Measurements from ENCODE around the gene PPP2R1A. TPM values are rescaled to one million over a fixed set of nuclear protein-coding genes. Genes with fewer than 3 reads are reported as not detected.
"Not testable (repeated sequence)": the region's sequence is repeated elsewhere in the genome, so short reads cannot be mapped to it uniquely, and the experiment has no call there.

PPP2R1A gene
- total RNA-seq, 1 donor = 195 TPM

DNA sequence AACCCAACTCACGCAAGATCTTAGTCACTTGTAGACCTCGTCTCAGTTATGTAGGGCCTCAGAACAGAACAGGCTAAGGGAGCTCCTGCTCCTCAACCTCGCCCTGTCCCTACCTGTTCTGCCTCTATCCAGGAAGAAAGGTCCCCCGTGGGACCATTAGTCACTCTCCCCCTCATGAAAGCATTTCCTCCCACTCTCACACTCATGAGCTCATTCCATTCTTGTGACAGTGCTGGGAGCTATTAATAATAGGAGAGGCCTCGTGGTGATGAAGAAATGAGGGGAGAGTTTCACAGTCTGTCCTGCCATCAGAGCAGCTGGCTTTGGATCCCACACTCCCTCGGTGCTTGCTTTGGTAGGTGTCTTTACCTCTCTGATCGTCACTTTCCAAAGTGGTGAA is 10.2 kb downstream of the PPP2R1A start:
- DNase-seq (ENCODE audit: low read depth in 2 of 3, low spot score in 2 of 3) = no peak

DNA sequence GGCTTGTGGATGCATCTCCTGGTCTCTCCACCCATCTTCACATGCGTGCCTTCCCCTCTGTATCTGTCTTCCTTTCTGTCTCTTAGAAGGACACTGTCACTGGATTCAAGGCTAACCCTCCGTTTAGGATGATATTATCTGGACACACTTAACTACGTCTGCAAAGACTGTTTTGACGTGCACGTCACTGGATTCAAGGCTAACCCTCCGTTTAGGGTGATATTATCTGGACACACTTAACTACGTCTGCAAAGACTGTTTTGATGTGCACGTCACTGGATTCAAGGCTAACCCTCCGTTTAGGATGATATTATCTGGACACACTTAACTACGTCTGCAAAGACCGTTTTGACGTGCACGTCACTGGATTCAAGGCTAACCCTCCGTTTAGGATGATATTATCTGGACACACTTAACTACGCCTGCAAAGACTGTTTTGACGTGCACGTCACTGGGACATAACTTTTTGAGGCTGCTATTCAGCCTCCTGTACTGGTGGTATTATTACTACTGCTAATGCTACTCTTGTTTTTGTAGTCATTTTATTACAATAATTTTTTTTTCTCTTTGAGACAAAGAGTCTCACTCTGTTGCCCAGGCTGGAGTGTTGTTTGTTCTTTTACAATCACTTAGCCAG is 11.0 kb downstream of the PPP2R1A start:
- DNase-seq (ENCODE audit: low read depth in 2 of 3, low spot score in 2 of 3) = not testable (repeated sequence)

DNA sequence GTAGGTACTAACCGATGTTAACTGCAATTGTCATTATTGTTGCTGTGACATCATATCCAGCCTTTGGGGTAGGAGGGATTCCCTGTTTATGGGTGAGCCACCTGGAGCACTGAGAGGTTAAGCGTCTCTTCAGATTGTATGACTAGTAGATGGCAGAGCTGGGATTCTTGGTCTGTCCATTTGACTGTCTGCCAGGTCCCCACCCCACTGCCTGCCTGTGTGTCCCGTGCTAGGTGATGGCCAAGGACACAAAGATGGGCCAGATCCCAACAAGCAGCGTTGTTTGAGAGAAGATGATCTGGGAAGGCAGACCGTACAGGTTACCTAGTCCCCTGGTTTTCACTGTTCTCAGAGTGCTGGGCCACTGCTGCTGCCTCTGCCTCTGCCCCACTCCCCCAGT is 16.6 kb downstream of the PPP2R1A start:
- DNase-seq (ENCODE audit: low read depth in 2 of 3, low spot score in 2 of 3) = no peak

DNA sequence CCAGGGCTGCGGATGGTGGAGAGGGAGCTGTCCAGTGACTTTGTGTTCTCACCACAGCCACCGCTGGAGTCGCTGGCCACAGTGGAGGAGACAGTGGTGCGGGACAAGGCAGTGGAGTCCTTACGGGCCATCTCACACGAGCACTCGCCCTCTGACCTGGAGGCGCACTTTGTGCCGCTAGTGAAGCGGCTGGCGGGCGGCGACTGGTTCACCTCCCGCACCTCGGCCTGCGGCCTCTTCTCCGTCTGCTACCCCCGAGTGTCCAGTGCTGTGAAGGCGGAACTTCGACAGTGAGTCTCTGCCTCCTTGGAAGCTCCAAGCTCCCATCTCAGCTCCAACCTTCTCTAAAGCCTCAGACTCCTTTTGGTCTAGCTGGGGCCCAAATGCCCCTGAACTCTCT is 21.4 kb downstream of the PPP2R1A start:
- DNase-seq (ENCODE audit: low read depth in 2 of 3, low spot score in 2 of 3) = no peak

DNA sequence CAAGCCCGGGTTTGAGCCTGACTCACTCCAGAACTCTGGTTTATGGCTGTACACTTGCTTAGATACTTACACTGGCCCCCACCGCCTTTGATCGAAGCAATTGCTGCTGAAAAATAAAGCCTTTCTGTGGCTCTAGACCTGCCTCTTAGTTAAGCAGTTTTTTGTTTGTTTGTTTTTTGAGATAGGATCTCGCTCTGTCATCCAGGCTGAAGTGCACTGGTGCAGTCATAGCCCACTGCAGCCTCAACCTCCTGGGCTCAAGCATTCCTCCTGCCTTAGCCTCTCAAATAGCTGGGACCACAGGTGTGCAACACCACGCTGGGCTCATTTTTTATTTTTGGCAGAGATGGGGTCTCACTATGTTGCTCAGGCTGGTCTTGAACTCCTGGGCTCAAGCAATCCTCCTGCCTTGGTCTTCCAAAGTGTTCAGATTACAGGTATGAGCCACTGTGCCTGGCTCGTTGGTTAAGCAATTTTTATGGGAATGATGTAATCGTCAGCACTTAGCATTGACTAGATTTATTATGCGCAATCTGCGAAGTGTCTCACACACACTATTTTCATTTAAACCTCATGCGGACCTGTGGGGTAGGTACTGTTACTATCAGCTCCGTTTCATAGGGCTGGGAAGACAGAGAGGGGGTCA is 22.2 kb downstream of the PPP2R1A start:
- no peak for DNase-seq (ENCODE audit: low read depth in 2 of 3, low spot score in 2 of 3)

DNA sequence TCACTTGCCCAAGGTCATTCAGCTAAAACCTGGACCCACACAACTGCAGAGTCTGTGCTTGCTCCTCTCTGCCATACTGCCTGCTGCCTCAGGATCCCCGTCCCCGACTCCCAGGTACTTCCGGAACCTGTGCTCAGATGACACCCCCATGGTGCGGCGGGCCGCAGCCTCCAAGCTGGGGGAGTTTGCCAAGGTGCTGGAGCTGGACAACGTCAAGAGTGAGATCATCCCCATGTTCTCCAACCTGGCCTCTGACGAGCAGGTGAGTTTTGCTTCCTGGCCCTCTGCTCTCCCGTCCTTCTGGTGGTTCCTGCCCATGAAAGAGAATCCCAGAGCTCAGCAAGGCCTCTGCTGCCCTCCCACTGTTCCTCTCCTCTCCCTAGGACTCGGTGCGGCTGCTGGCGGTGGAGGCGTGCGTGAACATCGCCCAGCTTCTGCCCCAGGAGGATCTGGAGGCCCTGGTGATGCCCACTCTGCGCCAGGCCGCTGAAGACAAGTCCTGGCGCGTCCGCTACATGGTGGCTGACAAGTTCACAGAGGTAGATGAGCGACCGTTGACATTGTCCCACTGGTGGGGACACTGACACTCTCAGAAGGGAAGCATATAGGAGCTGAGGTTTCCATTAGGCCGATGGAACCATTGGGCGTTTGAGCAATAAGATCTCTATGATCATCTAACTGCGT is 22.9 kb downstream of the PPP2R1A start:
- no peak for DNase-seq (ENCODE audit: low read depth in 2 of 3, low spot score in 2 of 3)

DNA sequence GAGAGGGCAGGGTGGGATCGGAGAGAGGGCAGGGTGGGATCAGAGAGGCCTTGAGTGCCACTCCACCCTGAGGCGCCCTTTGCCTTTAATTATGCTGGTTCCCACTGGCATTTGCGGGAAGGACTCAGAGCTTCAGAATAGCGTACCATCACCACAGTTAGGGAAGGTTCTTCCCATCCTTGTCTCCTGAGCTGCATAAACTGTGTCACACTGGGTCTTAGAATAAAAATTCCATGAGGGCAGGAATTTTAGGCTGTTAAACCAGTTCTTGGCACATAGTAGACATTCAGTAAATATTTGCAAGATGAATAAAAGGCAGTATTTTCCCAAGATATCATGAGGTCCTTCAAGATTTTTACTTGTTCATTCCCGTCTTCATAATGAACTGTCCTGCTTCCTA is 24.4 kb downstream of the PPP2R1A start:
- no peak for DNase-seq (ENCODE audit: low read depth in 2 of 3, low spot score in 2 of 3)

DNA sequence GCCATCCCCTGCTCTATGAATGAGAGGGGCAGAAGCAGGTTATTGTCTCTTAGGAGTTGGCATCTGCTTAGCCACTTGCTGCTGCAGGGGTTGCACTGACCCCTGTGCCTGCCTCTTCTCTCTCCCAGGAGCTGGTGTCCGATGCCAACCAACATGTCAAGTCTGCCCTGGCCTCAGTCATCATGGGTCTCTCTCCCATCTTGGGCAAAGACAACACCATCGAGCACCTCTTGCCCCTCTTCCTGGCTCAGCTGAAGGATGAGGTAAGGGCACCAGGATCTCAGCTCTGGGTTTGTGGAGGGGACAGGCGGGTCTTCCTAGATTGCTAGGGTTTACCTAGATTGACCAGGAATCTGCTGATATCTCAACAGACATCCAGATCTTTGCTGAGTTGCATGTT is 26.5 kb downstream of the PPP2R1A start:
- no peak for DNase-seq (ENCODE audit: low read depth in 2 of 3, low spot score in 2 of 3)

DNA sequence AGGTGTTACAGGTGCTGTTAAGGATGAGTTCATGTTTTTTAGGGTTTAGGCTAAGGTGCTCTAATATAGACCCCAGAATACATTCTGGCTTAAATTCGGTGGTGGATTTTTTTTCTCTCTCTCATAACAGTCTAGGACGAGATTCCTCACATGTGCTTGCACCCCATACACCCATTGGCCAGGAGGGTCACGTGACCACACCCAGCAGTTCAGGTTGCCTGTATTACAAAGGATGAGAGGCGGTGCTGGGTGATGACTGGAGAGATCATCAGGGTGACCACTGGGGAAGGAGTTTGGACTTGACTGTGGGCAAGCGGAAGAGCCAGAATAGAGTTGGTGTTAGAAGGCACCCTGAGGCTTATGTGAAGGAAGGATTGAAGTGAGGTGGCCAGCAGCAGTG is 27.7 kb downstream of the PPP2R1A start:
- DNase-seq (ENCODE audit: low read depth in 2 of 3, low spot score in 2 of 3) = no peak

DNA sequence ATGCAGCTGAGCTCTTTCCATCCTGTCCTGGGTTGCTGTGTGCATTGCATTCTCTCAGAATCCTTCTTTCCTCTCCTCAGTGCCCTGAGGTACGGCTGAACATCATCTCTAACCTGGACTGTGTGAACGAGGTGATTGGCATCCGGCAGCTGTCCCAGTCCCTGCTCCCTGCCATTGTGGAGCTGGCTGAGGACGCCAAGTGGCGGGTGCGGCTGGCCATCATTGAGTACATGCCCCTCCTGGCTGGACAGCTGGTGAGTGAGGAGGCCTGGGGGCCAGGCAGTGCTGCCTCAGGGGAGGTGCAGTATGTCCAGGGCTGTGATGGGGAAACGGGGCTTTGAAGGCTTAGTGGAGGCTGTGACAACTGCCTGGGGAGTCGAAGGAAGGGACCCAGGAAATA is 29.8 kb downstream of the PPP2R1A start:
- no peak for DNase-seq (ENCODE audit: low read depth in 2 of 3, low spot score in 2 of 3)

DNA sequence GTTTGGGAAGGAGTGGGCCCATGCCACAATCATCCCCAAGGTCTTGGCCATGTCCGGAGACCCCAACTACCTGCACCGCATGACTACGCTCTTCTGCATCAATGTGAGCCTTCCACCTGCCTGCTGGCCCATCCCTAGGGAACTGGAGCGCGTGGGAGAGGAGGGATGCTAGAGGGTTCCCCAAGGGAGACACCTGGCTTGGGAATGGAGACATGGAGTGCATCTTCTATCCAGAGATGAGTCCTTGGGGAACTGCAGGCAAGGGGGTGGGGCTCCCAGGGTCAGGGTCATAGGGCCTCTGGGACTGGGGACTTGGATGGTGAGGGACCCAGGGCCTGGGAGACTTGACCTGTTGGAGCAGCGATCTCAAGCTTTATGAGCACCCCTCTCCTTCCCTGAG is 31.2 kb downstream of the PPP2R1A start:
- no peak for DNase-seq (ENCODE audit: low read depth in 2 of 3, low spot score in 2 of 3)

DNA sequence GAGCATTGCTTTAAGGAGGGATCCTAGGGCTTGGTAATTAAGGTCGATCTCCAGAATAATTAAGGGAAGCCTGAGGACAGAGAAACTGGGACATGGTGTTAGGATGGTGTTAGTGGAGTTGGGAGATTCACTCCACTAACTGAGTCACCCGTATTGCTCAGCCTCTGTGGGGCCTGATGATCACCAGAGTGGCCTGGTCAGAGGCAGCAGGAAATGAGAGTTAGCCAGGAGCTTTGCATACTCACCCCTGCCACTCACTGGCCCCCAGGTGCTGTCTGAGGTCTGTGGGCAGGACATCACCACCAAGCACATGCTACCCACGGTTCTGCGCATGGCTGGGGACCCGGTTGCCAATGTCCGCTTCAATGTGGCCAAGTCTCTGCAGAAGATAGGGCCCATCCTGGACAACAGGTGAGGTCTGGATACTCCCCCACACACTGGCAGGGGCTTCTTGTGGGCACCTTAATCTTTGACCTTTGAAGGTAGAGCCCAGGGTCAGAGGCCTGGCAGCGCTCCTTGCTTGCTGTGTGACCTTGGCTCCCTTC is 32.1 kb downstream of the PPP2R1A start:
- no peak for DNase-seq (ENCODE audit: low read depth in 2 of 3, low spot score in 2 of 3)

DNA sequence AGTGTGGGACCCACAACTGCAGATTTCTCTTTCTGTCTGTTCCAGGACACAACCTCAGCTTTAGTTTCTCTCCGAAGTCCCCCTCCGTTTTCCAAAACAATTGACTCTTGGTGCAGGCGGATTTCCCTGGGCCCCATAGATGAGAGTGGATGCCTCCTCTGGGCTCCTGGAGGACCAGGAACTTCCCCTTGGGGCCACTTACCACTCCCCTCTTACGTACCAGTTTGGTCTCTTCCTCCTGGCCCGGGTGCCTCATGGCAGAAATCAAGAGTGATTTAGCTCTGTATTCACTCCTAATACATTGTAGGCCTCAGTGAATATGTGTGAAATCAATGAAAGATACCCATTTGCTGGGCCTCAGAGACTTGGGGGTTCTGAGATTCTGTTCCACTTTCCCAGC is 34.4 kb downstream of the PPP2R1A start:
- DNase-seq (ENCODE audit: low read depth in 2 of 3, low spot score in 2 of 3) = no peak

DNA sequence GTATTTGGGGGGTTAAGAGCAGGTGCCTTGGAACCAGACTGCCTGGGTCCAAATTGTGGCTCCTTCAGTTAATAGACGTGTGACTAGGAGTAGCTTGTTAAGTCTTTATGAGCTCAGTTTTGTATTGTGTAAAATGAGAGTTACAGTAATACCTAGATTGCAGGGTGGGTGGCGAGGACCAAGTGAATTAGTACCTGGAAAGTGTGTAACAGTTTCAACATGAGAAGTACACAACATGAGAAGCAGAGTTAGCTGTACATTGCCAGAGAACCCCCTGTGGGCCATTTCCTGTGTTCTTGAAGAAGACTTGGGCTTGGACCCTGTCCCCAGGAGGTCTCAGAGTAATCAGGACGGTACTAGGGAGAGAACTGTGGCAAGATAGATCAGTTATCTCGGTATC is 36.8 kb downstream of the PPP2R1A start:
- DNase-seq (ENCODE audit: low read depth in 2 of 3, low spot score in 2 of 3) = no peak

DNA sequence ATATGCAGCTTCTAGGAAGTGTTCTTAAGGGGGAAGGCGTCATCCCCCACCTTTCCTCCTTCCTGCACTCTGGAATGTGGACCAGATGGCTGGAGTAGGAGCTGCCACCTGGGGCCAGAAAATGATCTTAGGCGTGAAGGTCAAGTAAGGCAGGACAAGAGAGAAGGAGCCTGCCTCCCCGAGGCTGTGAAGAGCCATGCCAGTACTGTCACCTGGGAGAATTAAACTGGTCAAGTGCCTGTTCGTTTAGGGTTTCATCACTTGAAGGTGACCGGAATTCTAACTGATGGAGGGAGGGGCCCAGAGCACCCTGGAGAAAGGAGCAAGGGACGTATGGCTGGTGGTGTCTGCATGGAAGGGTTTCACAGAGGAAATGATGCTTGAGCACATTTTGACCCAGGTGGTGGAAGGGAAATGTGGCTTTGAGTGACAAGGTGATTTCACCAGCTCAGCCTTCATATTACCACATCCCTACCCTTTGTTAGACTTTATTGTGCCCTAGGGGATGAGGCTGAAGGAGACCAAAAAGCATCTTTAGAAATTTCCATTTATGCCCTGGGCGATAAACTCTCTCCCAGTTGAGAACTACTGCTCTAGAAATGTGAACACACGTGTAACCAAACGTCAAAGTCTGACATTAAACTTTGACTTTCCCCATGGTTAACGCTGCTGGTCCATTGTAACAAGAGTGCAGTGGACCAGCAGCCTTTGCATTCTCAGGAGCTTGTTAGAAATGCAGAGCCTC is 37.5 kb downstream of the PPP2R1A start:
- DNase-seq (ENCODE audit: low read depth in 2 of 3, low spot score in 2 of 3) = no peak

DNA sequence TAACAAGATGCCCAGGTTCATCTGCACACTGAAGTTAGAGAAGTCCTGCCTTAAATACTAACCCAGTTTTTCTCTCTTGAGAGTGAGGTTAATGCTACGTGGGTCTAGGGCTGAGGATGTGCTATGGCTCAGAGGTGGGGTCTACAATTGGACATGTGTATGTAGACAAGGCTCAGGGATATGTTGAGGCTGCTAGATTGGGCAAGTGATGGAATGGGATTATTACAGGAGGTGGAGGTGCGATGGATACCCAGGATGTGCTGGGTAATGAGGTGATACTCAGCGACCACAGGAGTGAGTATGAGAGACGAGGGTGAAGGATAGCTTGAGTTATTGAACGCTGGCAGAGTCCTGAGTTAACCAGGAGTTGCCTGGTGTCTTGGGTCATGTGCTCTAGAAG is 38.1 kb downstream of the PPP2R1A start:
- no peak for DNase-seq (ENCODE audit: low read depth in 2 of 3, low spot score in 2 of 3)

DNA sequence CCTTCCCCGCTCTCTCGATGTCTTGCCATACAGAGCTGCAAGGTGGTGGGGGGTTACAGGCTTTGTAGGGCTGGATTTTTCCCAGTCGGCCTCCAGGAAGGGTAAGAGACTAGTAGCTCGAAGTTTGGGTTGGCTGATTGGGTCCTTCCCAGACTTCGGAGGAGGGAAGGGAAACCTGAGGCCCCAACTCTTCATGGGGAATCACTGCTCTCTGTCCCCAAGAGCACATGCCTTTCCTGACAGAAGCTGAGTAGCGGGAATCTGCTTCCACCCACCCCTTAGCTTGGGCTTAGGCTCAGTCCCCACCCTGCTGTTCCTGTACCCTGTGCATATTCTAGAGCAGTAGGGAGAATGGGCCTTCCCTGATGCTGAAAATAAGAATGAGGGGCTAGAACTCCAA is 39.7 kb downstream of the PPP2R1A start:
- DNase-seq (ENCODE audit: low read depth in 2 of 3, low spot score in 2 of 3) = no peak

DNA sequence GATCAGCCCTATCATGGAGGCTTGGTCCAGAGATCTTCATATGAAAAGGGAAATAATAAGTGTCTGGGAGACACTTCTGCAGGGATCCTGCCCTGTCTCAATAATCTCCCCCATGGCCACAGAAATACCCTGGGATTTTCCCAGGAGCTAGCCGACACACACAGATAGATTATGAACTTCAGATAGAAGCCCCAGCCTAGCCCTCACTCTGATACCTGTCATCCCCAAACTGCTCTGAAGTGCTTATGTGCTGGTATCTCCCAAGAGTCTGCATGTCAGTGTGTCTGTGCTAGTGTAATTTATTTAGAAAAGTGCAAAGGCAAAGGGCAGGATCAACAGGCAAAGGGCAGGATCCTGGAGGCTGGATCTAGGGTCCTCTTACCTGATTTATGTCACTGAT is 40.8 kb downstream of the PPP2R1A start:
- DNase-seq (ENCODE audit: low read depth in 2 of 3, low spot score in 2 of 3) = no peak

DNA sequence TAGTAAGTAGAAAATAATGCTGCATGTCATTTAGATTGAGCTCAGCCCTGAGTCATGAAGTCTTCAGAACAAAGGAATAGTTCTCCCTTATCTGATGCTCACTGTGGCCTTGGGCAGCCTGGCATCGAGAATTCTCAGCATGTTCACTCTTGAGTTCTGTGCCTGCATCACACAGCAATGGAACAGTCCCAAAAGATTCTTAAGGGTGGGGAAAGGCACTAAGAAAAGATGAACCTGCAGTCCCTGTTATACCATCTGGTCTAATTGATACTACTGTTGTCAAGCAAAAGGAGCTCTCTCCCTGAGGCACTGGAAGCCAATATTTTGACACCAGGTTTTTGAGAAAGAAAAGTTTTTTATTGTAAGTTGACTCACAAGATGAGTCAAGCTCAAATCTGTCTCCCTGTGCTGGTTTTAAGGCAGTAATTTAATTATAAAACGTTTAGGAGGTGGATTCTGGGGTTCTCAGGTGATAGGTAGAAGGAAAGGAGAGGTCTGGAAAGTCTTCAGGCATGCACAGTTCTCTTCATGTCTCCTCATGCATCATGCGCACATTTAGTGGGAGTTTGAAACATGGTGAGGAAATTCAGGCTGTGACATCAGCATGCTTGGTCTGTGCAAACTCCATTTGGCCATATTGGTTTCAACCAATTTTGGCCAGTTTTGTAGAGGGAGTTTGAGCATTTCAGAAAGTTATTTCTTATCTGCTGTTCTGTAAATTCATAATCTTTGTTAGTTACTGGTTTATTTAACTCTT is 41.5 kb downstream of the PPP2R1A start:
- no peak for DNase-seq (ENCODE audit: low read depth in 2 of 3, low spot score in 2 of 3)

DNA sequence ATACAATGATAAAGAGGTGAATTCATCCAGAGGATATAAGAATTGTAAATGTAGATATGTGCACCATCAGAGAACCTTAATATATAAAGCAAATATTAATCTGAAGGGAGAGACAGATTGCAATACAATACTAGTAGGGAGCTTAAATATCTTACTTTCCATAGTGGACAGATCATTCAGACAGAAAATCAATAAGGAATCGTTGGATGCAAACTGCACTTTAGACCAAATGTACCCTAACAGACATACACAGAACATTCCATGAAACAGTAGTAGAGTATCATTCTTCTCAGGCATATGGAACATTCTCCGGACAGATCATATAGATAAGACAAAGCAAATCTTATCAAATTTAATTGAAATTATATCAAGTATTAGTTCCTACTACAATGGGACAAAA is 44.6 kb downstream of the PPP2R1A start:
- DNase-seq (ENCODE audit: low read depth in 2 of 3, low spot score in 2 of 3) = no peak

DNA sequence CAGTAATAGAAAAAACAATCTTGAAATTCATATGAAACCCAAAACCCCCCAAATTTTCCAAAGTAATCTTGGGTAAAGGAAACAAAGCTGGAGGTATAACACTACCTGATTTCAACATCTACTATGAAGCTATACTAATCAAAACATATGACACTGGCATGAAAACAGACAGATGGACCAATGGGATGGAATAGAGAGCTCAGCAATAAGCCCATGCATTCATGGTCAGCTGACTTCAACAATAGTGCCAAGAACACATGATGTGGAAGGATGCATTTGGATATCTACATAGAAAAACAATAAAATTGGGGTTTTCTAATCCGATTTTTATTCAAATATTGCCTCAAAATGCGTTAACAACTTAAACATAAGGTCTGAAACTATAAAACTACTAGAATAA is 47.3 kb downstream of the PPP2R1A start:
- no peak for DNase-seq (ENCODE audit: low read depth in 2 of 3, low spot score in 2 of 3)
